ENCODE measurements around the gene GRIA4.

Gene GRIA4

DNA sequence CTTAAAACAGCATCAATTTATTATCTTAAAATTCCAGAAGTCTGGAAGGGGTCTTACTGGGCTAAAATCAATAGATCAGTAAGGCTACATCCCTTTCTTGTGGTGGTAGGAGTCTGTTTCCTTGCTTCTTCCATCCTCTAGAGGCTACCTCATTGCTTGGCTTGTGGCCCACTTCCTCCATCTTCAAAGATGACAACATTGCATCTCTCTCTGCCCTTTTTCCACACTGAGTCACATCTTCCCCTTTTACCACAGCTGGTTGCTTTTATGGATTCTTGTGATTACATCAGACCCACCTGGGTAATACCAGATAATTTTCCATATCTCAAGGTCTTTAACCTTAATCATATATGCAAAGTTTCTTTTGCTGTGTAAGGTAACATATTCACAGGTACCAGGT, 60.9 kb downstream of the GRIA4 start:
- no peaks in the 10 kb centered on the region for H3F3A ChIP-seq (ENCODE audit: low read depth)
- no peaks in the 10 kb centered on the region for H3K9me2 ChIP-seq (replicated peaks; ENCODE audit: low read depth, low read length)
- no peaks in the 10 kb centered on the region for H4K20me1 ChIP-seq (ENCODE audit: insufficient read depth, low read length, poor library complexity, severe bottlenecking)
- H3K9ac ChIP-seq (ENCODE audit: low read depth, low read length, poor library complexity, severe bottlenecking), result no peak overlapping the region
- no peak overlapping the region for H3K4me2 ChIP-seq (ENCODE audit: low read depth, low read length, poor library complexity, severe bottlenecking)
- no peaks in the 10 kb centered on the region for H3K79me2 ChIP-seq (ENCODE audit: insufficient read depth, low read length)
- no peaks in the 10 kb centered on the region for H3K36me3 ChIP-seq (ENCODE audit: insufficient read depth, low read length)
- H3K4me1 ChIP-seq (ENCODE audit: insufficient read depth, low read length, poor library complexity, severe bottlenecking), result no peaks in the 10 kb centered on the region
- H3K27me3 ChIP-seq (ENCODE audit: insufficient read depth, low read length, poor library complexity, severe bottlenecking), result no peaks in the 10 kb centered on the region
- no peak for TF ChIP-seq EZH2phosphoT487 (IDR thresholded peaks at IDR 0.05; ENCODE audit: borderline replicate concordance)
- TF ChIP-seq, protein P1, sequence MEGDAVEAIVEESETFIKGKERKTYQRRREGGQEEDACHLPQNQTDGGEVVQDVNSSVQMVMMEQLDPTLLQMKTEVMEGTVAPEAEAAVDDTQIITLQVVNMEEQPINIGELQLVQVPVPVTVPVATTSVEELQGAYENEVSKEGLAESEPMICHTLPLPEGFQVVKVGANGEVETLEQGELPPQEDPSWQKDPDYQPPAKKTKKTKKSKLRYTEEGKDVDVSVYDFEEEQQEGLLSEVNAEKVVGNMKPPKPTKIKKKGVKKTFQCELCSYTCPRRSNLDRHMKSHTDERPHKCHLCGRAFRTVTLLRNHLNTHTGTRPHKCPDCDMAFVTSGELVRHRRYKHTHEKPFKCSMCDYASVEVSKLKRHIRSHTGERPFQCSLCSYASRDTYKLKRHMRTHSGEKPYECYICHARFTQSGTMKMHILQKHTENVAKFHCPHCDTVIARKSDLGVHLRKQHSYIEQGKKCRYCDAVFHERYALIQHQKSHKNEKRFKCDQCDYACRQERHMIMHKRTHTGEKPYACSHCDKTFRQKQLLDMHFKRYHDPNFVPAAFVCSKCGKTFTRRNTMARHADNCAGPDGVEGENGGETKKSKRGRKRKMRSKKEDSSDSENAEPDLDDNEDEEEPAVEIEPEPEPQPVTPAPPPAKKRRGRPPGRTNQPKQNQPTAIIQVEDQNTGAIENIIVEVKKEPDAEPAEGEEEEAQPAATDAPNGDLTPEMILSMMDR (conservative IDR thresholded peaks at IDR 0.05; ENCODE audit: low read length), result no peak
- no peak overlapping the region for H3K4me3 ChIP-seq (ENCODE audit: low read length, poor library complexity, severe bottlenecking)
- H3K9me3 ChIP-seq (ENCODE audit: insufficient read depth, low read depth, low read length), result no peaks in the 10 kb centered on the region
- no peak overlapping the region for H2AFZ ChIP-seq (ENCODE audit: low read length)

DNA sequence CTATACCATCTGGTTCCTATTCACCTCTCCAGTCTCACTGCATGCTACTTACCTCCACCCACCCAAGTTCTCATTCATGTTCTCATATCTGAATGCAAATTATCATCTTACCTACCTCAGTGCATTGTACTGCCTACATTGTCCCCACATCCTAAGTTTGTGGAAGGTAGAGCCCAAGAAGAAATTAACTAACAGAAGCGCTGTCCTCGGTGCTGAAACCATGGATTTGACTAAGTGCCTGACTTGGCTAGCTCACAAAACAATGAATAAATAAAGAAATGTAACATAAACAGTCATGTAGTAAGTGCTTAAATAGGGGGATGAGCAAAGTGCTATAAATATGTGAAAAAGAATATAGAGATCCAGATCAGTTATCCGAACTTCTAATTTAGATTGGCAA, 63.2 kb downstream of the GRIA4 start:
- no peaks in the 10 kb centered on the region for H3F3A ChIP-seq (ENCODE audit: low read depth)
- H3K4me3 ChIP-seq (ENCODE audit: low read length, poor library complexity, severe bottlenecking), result no peak overlapping the region
- H3K4me2 ChIP-seq (ENCODE audit: low read depth, low read length, poor library complexity, severe bottlenecking), result no peak overlapping the region
- no peaks in the 10 kb centered on the region for H3K27me3 ChIP-seq (ENCODE audit: insufficient read depth, low read length, poor library complexity, severe bottlenecking)
- TF ChIP-seq, protein P1 (conservative IDR thresholded peaks at IDR 0.05; ENCODE audit: low read length), result no peak
- TF ChIP-seq EZH2phosphoT487 (IDR thresholded peaks at IDR 0.05; ENCODE audit: borderline replicate concordance), result no peak
- H4K20me1 ChIP-seq (ENCODE audit: insufficient read depth, low read length, poor library complexity, severe bottlenecking), result no peaks in the 10 kb centered on the region
- H3K9me2 ChIP-seq (replicated peaks; ENCODE audit: low read depth, low read length), result no peaks in the 10 kb centered on the region
- H3K4me1 ChIP-seq (ENCODE audit: insufficient read depth, low read length, poor library complexity, severe bottlenecking), result no peaks in the 10 kb centered on the region
- H2AFZ ChIP-seq (ENCODE audit: low read length), result no peak overlapping the region
- H3K36me3 ChIP-seq (ENCODE audit: insufficient read depth, low read length), result no peaks in the 10 kb centered on the region
- no peaks in the 10 kb centered on the region for H3K9me3 ChIP-seq (ENCODE audit: insufficient read depth, low read depth, low read length)
- no peak overlapping the region for H3K9ac ChIP-seq (ENCODE audit: low read depth, low read length, poor library complexity, severe bottlenecking)
- H3K79me2 ChIP-seq (ENCODE audit: insufficient read depth, low read length), result no peaks in the 10 kb centered on the region

DNA sequence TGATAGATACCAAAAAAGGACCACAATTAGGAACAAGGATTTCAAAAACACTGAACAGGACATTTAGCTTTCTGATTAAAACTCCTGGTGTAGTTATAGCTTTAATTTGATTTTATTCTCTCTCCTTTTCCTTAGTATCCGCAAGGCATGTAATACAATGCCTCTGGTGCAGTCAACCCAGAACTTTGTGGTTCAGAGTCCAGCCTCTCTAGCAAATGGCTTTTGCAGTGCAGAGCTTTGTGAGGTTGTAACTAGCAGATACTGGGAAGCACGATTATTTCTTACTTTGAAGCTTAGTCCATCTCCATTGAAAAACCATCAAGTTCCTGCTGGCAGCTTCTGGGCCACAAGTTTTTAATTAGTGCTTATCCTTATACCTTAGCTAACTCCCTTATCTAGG, 79.8 kb downstream of the GRIA4 start:
- Histone ChIP-seq H3K79me2 (ENCODE audit: insufficient read depth, low read length) (no peaks in the 10 kb centered on the region), H3F3A (ENCODE audit: low read depth) (no peaks in the 10 kb centered on the region), H3K4me2 (ENCODE audit: low read depth, low read length, poor library complexity, severe bottlenecking) (no peak overlapping the region), H3K9me2 (replicated peaks; ENCODE audit: low read depth, low read length) (no peaks in the 10 kb centered on the region), H3K4me3 (ENCODE audit: low read length, poor library complexity, severe bottlenecking) (no peak overlapping the region), H4K20me1 (ENCODE audit: insufficient read depth, low read length, poor library complexity, severe bottlenecking) (no peaks in the 10 kb centered on the region), H3K9me3 (ENCODE audit: insufficient read depth, low read depth, low read length) (no peaks in the 10 kb centered on the region), H3K36me3 (ENCODE audit: insufficient read depth, low read length) (no peaks in the 10 kb centered on the region), H3K27me3 (ENCODE audit: insufficient read depth, low read length, poor library complexity, severe bottlenecking) (no peaks in the 10 kb centered on the region), H3K4me1 (ENCODE audit: insufficient read depth, low read length, poor library complexity, severe bottlenecking) (no peaks in the 10 kb centered on the region), H3K9ac (ENCODE audit: low read depth, low read length, poor library complexity, severe bottlenecking) (no peak overlapping the region), H2AFZ (ENCODE audit: low read length) (no peak overlapping the region)
- no peak for TF ChIP-seq EZH2phosphoT487 (IDR thresholded peaks at IDR 0.05; ENCODE audit: borderline replicate concordance)
- TF ChIP-seq, protein P1 (conservative IDR thresholded peaks at IDR 0.05; ENCODE audit: low read length), result no peak

Measured in Loucy (cell line).